K562 (cell line): ENCODE data around the gene POLR3E.

Experiments used
- CREB5 ChIP-seq: fragments of 250-450 bp; sonication (Bioruptor Pico); IDR thresholded peaks from 2 replicates; pipeline ENCODE4 v1.5.0; 2020; ENCODE audit warnings: mild to moderate bottlenecking
- CTCF ChIP-seq, 3 experiments: IDR thresholded peaks in 2 of 3; conservative IDR thresholded peaks in 1 of 3; 2 replicates each; pipeline ENCODE4 v1.5.1; 2011 to 2012; ENCODE audit warnings: low read length in 3 of 3, mild to moderate bottlenecking in 3 of 3, control low read depth in 2 of 3, improper control_type of control experiment in 1 of 3, inconsistent platforms in 1 of 3, low read depth in 1 of 3, mixed read lengths in 1 of 3, moderate library complexity in 1 of 3; ENCODE audit not compliant: insufficient read depth in 2 of 3
- GTF2F1 ChIP-seq: IDR thresholded peaks from 2 replicates; pipeline ENCODE4 v1.6.1; 2011; ENCODE audit warnings: low read depth, low read length, improper control_type of control experiment
- RAD21 ChIP-seq, 2 experiments: fragments of 250-450 bp in 1 of 2; fragments of 450-650 bp in 1 of 2; sonication (Bioruptor Pico) in 1 of 2; formaldehyde crosslinking in 1 of 2; IDR thresholded peaks in 1 of 2; conservative IDR thresholded peaks in 1 of 2; 2 replicates each; pipeline versions ENCODE4 v1.4.0 to v1.8.0; 2020 to 2022; ENCODE audit warnings: mild to moderate bottlenecking in 2 of 2, moderate library complexity in 1 of 2
- SIN3B ChIP-seq: fragments of 450-650 bp; IDR thresholded peaks from 2 replicates; pipeline ENCODE4 v1.6.1; 2017; ENCODE audit warnings: low read depth, mild to moderate bottlenecking, moderate library complexity
- WHSC1 ChIP-seq: IDR thresholded peaks from one replicate; pipeline ENCODE4 v1.6.1; 2012; ENCODE audit warnings: low read length, control low read depth, inconsistent platforms
- ZFP30 ChIP-seq: fragments of 250-450 bp; sonication (Bioruptor Pico); IDR thresholded peaks from 2 replicates; pipeline ENCODE4 v1.8.0; 2022; ENCODE audit warnings: moderate library complexity, mild to moderate bottlenecking, inconsistent platforms, borderline replicate concordance
- ZNF282 ChIP-seq: sonication (generic); formaldehyde crosslinking; IDR thresholded peaks from 2 replicates; pipeline ENCODE4 v1.8.1; 2023; ENCODE audit warnings: missing genetic modification reagents

- TF ChIP-seq CREB5: no peak
- no peak for TF ChIP-seq RAD21 (CRISPR knock-in tag; conservative IDR thresholded peaks at IDR 0.05 in 1 of 2, IDR thresholded peaks at IDR 0.05 in 1 of 2)
- no peak for TF ChIP-seq SIN3B
- TF ChIP-seq ZNF282: no peak
- no peak for TF ChIP-seq ZFP30 (CRISPR knock-in tag)
- no peak for TF ChIP-seq WHSC1
- no peak for TF ChIP-seq CTCF (IDR thresholded peaks at IDR 0.05 in 2 of 3, conservative IDR thresholded peaks at IDR 0.05 in 1 of 3; ENCODE audit: insufficient read depth in 2 of 3, low read depth in 1 of 3, low read length in 3 of 3)
- no peak for TF ChIP-seq GTF2F1
Observed at GRCh38 chr16:22359679-22360078, 62.5 kb downstream of the POLR3E start.
